ENCODE results near the gene CEP55. TPM values are rescaled to one million over a fixed set of nuclear protein-coding genes. Genes with fewer than 3 reads are reported as not detected.
"Not testable (repeated sequence)": the region's sequence is repeated elsewhere in the genome, so short reads cannot be mapped to it uniquely, and the experiment has no call there.

CEP55 gene
- total and polyA plus RNA-seq, 8 donors: 3.4 to 31.3 (median 13.8) TPM

DNA sequence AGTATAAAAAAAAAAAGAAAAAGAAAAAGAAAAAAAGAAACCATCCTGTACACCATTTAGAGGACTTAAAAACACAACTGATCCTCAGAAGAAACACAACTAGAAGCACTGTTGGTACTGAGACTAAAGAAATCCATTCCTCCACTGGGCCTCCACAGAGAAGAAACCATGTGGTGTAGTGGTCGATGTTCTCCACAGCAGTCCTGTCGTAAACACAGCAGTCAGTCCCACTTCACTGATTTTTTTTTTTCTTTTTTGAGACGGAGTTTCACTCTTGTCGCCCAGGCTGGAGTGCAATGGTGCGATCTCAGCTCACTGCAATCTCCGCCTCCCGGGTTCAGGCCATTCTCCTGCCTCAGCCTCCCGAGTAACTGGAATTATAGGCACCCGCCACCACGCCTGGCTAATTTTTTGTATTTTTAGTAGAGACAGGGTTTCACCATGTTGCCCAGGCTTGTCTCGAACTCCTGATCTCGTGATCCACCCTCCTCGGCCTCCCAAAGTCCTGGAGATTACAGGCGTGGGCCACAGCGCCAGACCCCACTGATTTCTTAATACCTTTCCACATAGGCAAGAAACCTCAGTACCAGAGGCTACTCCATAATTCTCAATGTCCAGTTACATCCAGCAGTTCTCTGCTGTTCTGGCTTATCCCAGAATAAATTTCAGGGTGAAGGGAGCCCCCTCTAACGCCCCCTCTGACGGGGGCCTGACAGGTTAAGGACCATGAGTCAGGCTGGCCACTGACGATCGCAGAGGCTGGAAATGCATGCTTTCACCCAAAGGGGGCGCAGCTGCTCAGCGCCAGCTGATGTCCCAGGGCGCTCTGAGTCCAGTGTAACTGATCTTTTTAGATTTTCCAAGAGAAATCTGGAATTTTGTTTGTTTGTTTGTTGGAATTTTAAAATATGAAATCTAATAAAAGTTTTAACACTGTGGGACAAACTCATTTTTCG lies 45.3 kb downstream of the CEP55 start:
- intact Hi-C loops (cut with DNase I): no loop called here
- Histone ChIP-seq H3K27me3 (no peaks in the 10 kb centered on the region), H3K27ac (no peak overlapping the region), H3K9me3 (no peaks in the 10 kb centered on the region), H3K4me3 (no peak overlapping the region), H3K36me3 (no peaks in the 10 kb centered on the region), H3K4me1 (peaks cover 0 to 5% of the 10 kb centered on the region in 2 donors)
- DNase-seq (peak in 3 of 4 donors; percentile 26 to 57 (median 41)), ATAC-seq (peak; percentile 97)
- peak; percentile 78 to 80 for TF ChIP-seq CTCF (IDR thresholded peaks at IDR 0.05)

- peak in 2 of 4 donors; percentile 26 to 54 for DNase-seq
- Histone ChIP-seq H3K27ac (no peak overlapping the region), H3K4me3 (no peak overlapping the region), H3K9me3 (no peaks in the 10 kb centered on the region), H3K4me1 (peaks cover 0 to 5% of the 10 kb centered on the region in 2 donors), H3K36me3 (no peaks in the 10 kb centered on the region), H3K27me3 (no peaks in the 10 kb centered on the region)
- peak; percentile 70 for ATAC-seq
- intact Hi-C loops (cut with DNase I): no loop called here
- no peak for TF ChIP-seq CTCF (IDR thresholded peaks at IDR 0.05)
Measured at GRCh38 chr10:93542358-93542791, 46.0 kb downstream of the CEP55 start.

DNA sequence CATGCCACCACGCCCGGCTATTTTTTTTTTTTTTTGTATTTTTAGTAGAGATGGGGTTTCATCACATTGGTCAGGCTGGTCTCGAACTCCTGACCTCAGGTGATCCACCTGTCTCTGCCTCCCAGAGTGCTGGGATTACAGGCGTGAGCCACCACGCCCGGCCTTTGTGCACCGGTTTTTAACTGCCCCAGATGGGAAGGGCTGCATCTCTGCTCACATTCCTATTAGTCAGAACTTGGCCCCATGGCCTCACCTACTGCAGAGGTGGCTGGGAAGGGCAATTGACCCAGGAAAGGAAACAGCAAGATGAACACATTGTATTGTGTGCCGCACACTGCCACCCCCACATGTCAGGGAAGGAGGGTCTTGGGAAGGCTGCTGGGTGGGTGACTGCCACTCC lies 50.6 kb downstream of the CEP55 start:
- DNase-seq; H3K9me3 ChIP-seq; H3K36me3 ChIP-seq; H3K27ac ChIP-seq; H3K27me3 ChIP-seq; intact Hi-C loops (cut with DNase I); ATAC-seq; H3K4me3 ChIP-seq; H3K4me1 ChIP-seq: not testable (repeated sequence)

GRCh38 chr10:93547522-93547921 lies 51.1 kb downstream of the CEP55 start:
- DNase-seq: no peak
- no peaks in the 10 kb centered on the region for H3K27me3 ChIP-seq
- no peaks in the 10 kb centered on the region for H3K9me3 ChIP-seq
- H3K27ac ChIP-seq: no peak overlapping the region
- H3K4me3 ChIP-seq: no peak overlapping the region
- H3K4me1 ChIP-seq: no peaks in the 10 kb centered on the region
- no peaks in the 10 kb centered on the region for H3K36me3 ChIP-seq
- intact Hi-C loops (cut with DNase I): no loop called here
- TF ChIP-seq CTCF (IDR thresholded peaks at IDR 0.05): no peak
- ATAC-seq: no peak

DNA sequence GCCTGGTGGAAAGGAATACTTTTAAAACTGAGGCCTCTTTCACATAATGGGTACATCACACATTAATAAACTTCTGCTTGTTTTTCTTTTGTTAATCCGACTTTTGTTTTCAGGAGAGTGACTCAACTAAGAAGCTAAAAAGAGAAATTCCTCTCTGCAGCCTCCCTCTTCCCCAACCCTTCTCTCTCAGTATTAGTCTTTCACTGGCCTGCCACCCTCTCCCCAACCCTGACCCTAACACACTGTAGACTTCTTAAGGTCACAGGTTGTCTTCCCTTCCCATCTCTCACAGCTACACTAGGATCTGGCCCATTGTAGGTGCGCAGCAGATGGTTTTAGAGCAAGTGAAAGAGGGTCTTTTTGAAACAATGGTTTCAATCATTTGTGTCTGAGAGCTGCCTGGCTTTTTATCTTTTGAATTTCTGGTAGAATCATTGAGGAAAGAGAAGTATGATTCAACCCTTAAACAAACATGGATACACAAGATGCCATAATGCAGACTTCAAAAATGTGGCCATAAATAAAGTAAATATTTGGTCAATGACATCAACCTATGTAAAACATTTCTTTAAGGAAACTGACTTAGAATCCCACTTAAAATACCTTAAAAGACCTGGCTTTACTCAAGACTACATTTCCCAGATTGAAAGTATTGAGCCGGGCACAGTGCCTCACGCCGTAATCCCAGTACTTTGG lies 52.1 kb downstream of the CEP55 start:
- H3K27me3 ChIP-seq: no peaks in the 10 kb centered on the region
- ATAC-seq: no peak

More for the DNA sequence above, 52.1 kb downstream of the CEP55 start:
- Histone ChIP-seq H3K36me3 (no peaks in the 10 kb centered on the region), H3K27ac (no peak overlapping the region), H3K4me3 (no peak overlapping the region), H3K4me1 (no peaks in the 10 kb centered on the region), H3K9me3 (no peaks in the 10 kb centered on the region)
- no peak for DNase-seq
- intact Hi-C loops (cut with DNase I): no loop called here
- TF ChIP-seq CTCF (IDR thresholded peaks at IDR 0.05): no peak
